SHP77 treated with DMSO at 0.1 percent for 48 hours (cell line): ENCODE measurements around the gene GABARAPL2.
"Not testable (repeated sequence)": the region's sequence is repeated elsewhere in the genome, so short reads cannot be mapped to it uniquely, and the experiment has no call there.

ENCODE experiments used
- DNase-seq: peaks from one replicate; lab custom pipeline; 2025; lab: John Stamatoyannopoulos, UW

The GABARAPL2 gene, protein sequence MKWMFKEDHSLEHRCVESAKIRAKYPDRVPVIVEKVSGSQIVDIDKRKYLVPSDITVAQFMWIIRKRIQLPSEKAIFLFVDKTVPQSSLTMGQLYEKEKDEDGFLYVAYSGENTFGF

DNA sequence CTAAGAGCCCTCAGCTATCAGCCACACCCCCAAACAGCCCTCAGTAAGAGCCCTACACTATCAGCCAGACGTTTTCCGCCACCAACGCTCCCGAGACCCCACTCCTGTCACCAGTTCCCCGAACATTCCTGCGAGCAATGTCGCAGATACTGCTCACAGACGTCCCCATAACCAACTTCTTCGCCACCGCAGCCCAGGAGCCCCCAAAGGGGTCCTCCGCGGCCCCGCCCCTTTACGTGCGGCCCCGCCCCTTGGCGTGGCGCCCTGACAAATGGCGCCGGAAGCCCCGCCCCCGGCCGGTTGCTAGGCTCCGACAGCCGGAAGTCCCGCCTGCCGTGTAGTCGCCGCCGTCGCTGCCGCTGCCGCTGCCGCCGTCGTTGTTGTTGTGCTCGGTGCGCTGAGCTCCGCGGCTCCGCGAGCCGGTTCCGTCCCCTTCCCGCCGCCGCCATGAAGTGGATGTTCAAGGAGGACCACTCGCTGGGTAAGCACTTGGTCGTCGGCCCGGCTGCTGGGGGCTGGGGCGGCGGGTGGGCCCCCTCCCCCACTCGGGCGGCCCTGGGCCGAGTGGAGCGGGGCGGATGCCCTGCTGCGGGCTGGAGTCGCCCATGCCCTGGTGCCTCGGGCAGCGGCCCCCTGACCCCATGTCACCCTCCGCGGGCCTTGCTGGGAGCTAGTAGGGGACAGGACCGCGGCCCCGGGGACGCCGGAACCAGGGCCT is at the start of gene GABARAPL2:
TSS of gene GABARAPL2 (plus strand) at position 340 of the 718 bp plus-strand sequence. CDS start at position 448, 108 bp downstream.
- DNase-seq, result peak; percentile 45

DNA sequence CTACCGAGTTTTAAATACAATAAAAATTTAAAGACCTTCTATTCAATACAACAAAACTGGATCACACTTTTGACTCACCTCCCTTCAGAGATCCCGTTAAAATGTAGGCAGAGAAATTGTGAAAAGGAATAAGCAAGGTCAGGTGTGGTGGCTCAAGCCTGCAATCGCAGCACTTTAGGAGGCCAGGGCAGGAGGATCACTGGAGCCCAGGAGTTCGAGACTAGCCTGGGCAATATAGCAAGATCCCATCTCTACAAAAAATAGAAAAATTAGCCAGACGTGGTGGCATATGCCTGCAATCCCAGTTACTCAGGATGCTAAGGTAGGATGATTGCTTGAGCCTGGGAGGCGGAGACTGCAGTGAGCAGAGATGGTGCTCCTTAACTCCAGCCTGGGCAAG is 47.0 kb upstream of the GABARAPL2 start:
- no peak for DNase-seq

DNA sequence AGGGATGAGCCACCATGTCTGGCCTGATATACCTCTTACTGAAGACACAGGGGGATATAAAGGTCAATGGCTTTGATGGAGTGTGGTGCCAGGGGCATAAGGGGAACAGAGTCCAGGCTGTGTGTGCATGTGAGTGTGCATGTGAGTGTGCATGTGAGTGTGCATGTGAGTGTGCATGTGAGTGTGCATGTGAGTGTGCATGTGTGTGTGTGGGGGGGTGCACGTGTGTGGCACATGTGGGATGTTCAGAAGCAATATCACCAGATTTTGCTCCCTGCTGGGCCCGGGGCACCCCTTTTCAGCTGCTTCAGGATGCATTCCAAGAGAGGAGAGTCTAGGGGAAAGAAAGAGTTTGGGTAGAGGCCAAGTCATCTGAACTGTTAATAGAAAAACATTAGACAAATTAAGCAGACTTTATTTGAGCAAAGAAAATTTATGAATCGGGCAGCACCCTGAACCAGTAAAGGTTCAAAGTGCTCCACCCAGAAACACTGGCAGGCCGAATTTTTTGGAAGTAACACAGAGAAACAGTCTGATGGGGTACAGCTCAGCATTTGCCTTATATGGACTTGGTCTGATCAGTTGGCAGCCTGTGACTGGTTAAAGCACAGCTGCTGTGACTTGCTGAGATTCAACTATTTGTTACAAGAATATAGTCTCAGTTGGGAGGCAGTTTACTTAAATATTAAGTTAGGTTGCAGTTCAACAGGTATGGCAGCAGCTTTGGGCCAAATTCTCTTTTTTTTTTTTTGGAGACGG is 40.0 kb upstream of the GABARAPL2 start:
- DNase-seq, result no peak

DNA sequence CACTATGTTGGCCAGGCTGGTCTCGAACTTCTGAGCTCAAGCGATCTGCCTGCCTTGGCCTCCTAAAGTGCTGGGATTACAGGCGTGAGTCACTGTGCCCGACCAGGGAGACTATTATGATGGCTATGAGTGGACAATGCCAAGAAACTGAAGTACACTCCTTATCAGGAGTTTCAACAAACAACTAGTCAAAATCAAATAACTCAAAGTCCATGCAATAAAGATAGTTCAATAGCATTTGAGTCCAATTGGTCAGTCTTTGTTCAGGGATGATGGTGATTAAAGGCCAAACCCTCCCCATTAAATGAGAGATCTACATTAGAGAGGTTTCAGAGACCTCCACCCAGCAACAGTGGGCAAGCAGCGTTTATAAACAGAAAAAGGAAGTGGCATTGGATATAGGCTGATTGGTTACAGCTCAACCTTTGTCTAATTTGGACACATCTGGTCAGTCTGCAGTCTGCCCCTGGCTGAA is 38.3 kb upstream of the GABARAPL2 start:
- DNase-seq, result no peak

DNA sequence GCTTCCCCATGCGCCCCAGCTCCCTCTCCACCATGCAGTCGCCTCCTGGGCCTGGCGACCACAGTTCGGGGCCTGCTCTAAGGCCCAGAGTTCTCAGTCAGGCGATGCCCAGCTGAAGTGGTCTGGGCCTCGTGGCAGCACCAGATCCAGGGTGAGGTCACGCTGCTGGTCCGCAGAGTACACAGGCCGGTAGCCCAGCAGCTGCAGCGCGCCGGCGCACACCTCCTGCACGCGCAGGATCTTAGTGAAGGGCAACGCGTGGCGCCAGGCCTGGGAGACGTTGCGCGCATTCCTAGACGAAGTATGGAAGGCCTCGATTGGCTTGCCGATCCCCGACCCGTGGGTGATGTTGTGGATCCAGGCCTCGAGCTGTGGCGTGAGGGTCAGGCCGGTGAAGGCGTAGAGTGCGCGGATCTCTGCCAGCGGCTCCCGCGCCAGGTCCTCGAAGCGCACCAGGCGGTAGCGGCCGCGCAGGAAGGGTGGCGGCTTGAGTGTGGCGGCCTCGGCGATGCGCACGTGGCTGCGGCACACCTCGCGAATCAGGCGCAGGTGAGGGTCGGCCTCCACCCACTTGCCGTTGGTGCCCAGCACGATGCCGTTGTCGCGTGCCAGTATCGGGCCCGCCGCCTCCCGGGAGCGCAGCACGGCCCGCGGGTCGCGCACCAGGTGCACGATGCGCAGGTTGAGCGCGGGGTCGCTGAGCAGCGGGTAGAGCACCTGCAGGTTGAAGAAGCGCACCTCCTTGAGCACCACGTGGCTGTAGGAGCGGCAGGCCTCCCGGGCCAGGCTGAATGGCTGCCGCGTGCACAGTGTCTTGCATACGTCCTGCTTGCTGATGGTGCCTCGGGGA is 36.9 kb upstream of the GABARAPL2 start:
- no peak for DNase-seq

DNA sequence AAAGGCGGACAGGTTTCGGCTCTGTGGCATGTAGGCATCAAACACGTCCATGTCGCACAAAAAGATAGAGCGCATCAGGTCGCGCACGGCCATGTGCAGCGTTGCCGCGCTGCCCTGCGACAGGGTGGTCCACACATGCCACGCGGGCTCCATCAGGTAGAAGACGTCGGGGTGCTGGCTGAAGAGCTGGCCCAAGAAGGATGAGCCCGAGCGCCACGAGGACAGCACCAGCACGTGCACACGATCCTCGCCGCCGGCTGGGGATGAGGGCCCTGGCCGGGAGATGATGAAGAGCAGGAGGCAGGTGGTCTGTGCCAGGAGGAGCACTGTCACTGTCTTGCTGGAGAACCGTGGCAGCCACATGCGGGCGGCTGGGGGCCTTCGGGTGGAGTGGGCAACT is 36.2 kb upstream of the GABARAPL2 start:
- DNase-seq, result no peak

DNA sequence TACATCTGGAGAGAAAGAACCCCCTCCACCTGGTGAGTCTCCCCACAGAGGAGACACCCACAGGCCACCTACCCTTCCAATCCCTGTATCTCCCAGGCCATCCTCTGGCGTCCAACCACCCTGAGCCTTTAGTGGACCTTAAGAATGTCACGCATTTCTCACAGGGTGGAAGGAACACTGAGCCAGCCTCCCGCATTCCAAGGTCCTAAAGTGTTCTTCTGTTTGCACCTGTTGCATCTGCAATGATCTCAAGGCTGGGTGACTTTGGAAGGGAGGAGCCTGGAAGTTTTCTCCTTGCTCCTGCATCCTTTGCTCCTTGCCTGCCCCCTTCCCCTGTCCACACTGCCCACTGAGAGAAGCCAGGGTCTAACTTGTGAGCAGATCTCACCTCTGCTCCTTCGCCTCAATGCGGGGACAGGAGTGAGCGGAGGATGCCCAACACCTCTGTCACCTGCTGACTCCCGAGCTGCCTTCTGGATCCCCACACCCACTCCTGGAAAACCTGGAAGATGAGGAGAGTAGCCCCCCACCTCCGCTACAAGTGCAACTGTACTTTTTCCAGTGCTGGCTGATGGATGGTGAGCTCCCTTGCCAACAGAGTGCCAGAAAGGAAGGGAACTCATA is 33.9 kb upstream of the GABARAPL2 start:
- DNase-seq, result no peak

DNA sequence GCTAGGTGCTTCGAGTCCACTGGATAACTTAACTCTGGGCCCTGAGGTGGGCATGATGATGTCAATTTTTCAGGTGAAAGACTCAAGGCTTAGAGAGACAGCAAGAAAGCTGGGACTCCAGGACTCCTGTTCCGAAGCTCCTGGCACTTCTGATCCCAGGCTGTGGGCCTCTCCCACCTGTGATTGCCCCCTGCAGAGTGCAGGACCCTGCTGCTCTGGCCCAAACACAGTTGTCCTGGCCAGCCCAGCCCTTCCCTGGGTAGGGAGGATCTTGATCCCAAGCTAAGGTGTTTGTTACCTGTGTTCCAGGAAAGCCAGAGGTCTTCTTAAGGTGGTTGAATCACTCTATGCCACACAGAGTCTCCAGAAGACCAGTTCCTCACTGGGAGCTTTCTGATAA is 33.4 kb upstream of the GABARAPL2 start:
- no peak for DNase-seq

DNA sequence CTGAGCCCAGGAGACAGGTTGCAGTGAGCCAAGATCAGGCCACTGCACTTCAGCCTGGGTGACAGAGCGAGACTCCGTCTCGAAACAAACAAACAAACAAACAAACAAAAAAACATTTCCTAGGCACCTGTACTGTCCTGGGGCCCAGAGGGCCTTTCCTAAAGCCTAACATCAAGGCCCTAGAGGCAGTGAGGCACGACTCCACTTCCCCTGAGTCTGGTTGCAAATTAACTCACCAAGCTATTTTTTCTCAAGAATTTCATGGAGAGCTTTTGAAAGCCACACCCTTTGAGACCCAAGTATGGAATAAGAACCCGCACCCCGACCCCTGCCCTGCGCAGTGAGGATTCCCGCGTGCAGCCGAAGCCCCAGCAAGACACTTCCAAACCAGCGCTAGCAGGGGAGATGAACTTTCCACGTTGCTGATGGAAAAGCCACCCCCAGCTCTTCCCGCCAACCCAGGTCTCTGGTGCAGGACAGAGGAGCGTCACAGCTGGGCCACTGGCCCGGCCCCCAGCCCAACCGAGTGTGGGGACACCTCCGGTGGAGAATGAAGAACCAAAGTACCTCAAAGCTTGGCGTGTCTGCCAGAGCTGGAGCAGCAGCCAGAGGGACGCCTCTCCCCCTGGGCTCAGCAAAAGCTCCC is 31.5 kb upstream of the GABARAPL2 start:
- no peak for DNase-seq

DNA sequence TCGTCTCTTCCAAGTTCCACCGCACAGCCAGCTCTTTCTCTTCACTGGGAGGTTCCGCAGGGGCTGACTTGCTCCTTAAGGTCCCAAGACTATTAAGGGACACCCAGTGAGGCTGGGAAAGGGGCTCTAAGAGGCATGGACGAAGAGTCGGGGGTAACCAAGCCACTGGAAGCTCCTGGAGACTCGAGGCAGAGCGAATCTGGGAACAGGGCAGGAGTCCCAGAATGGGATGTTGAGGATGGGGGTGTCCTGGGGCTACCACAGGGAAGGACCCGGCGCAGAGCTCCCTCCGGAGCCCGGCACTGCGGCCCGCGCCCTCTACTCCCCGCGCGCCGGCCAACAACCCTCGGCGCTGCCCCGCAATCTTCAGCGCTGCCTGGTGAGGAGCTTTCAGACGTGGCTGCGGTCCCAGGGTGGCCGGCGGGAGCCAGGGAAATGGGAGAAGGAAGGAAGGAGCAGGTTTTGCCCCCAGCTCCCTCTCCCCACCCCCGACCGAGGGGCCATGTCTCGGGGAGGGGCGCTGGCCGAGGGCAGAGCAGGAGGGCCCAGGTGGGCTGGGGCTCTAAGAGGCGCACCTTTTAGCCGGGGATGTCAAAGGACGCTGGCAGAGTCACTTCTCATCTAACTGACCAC is 30.9 kb upstream of the GABARAPL2 start:
- no peak for DNase-seq

DNA sequence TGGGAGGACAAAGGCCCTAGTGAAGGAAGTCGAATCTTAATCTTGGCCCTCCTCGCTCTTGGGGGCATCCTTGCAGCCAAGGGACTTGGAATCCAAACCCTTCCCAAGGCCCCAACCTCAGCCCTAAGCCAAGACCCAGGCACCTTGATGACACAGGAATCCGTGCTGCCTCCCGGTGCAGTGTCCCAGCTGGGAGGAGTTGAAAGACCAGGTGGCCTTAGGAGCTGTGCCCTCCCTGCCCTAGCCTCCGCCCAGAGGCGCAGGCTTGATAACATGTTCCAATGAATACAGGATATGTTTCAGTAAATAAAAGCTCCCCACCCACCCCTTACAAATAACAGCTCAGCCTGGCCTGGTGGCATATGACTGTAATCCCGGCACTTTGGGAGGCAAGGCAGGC is 30.3 kb upstream of the GABARAPL2 start, which contains the start of gene CHST5:
TSS of gene CHST5 (minus strand) at position 208 of the 400 bp plus-strand sequence. CDS start 5,724 bp downstream, outside the sequence.
- no peak for DNase-seq

DNA sequence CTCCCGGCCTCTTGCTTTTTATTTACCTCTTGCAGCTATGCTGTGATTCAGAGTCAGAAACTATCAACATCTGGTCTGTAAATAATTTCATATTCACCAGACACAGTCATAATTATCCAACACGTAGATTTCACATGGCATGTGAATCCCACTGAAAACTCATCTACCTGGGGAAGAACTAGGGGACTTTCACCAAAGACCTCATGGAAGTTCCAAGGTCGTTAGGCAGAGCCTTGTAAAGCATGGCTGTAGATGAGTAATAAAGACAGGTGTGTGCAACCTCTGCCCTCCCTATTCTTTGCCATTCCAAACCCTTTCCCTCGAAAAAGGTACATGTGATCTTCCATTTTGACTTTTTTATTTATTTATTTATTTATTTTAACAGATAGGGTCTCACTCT is 28.4 kb upstream of the GABARAPL2 start:
- no peak for DNase-seq

DNA sequence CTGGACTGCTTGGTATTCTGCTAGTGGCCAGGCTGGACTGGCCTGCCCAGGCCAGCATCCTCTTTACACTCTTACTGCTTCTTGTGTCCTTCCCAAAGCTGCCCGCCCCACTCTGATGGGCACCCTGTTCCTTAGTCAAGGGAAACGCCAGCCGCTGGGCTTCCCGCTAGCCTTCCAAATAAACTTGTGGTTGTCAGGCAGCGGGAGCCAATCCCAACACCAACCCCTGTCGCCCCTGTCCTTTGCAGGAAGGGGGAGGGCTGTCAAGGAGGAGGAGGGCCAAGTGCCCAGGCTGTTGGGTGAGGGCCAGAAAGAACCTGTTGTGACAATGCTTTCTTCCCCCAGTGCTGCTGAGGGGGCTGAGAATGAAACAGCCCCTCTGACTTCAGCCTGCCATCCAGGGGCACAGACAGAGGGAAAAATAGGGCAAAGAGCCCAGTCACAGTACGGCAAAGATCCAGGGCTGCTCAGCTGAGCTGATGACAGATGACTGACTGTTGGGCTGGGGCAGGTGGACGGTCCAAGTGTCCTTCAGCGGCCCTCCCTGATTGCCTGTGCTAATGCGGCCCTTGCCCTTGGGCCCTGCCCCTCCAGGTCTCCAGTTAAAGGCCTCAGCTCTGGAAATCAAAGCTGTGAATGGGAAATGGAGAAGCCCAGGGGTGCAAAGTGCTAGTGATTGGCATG is 27.2 kb upstream of the GABARAPL2 start:
- DNase-seq, result not testable (repeated sequence)

DNA sequence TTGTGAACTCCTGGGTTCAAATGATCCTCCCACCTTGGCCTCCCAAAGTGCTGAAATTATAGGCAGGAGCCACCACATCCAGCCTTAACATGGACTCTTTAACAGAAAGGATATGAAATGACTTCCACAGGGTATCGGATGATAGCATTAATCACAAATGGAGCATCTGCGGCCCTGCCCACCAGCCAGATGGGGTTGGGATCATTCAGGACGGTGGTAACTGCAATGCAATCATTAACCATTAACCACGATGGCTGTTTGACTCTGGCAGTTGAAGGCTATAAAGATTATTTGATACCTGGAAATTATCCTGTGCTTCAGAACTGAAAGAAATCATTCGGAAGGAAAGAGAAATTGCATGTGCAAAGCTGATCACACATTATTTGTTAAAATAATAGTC is 24.9 kb upstream of the GABARAPL2 start:
- no peak for DNase-seq

DNA sequence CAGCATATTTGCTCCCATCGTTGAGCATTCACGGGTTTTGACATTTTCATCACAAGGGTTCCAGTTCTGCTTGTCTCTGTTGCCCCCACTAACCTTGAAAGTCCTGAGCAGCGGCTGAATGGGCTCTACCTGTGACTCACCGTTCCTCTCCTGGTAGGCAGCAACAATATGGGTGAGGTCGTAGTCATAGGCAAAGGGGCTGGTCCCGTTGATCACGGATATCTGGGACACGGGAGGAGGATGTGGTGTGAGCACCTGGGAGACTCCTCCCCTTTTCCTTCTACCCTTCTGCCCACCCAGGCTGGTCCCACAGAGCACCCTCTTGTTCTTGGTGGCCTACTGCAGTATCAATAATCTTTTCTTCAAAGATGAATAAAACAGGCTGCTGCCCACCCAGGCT is 23.7 kb upstream of the GABARAPL2 start:
- not testable (repeated sequence) for DNase-seq

DNA sequence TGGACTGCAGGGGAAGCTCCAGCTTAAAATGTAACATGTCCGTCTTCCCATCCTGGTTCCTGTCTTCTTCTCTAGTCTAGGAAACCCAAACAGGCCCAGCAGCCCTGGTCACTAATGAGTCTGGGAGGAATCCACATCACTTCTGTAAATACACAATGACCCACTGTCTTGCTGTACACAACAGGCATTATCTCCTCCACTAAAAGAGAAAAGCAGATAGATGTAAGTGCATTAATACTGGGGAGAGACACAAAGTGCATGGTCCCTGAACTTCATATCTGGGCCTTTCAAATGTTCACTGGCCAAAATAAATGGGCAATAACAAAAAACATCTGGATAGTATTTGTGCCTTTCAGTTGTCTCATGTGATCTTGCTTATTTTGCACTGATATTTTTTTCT is 20.3 kb upstream of the GABARAPL2 start:
- not testable (repeated sequence) for DNase-seq

DNA sequence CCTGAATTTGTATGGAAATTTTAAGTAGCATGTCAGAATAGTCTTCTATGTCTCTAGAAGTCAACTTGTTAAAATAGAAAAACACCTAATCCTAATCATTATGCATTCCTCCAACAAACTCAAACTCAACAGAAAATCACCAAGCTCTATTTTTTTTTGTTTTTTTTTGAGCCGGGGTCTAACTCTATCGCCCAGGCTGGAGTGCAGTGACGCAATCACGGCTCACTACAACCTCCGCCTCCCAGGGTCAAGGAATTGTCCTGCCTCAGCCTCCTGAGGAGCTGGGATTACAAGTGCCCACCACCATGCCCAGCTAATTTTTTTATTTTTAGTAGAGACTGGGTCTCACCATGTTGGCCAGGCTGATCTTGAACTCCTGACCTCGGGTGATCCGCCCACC is 19.9 kb upstream of the GABARAPL2 start:
- DNase-seq, result no peak

DNA sequence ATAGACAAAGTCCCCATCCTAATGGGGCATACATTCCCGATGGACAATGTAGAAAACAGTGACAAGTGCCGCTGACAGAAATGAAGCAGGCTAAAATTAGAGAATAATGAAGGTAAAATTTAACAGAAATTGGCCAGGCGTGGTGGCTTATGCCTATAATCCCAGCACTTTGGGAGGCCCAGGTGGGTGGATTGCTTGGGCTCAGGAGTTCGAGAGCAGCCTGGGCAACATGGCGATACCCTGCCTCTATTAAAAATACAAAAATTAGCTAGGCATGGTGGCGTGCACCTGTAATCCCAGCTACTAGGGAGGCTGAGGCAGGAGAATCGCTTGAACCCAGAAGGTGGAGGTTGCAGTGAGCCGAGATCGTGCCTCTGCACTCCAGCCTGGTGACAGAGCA is 17.7 kb upstream of the GABARAPL2 start:
- not testable (repeated sequence) for DNase-seq

DNA sequence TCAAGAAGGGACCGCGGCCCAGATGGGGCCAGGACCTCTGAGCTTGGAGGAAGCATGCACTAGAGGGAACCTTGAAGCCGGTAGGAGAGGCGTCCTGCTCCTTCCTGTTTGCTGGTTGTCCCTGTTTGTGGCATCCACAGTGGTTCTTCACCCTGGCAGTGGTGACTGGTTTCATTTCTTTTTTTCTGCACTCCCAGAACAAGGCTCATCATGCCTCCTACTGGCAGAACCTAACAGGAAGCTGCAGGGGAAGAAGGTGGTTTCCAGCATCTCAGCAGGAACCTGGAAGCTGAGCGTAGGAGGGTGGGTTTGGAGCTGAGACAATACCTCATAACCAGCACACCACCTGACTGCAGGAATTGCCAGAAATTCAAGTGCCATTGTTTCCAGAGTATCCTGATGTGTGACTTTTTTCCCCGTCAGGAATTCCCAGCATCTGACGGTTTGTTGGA is 15.9 kb upstream of the GABARAPL2 start:
- peak; percentile 4 for DNase-seq

DNA sequence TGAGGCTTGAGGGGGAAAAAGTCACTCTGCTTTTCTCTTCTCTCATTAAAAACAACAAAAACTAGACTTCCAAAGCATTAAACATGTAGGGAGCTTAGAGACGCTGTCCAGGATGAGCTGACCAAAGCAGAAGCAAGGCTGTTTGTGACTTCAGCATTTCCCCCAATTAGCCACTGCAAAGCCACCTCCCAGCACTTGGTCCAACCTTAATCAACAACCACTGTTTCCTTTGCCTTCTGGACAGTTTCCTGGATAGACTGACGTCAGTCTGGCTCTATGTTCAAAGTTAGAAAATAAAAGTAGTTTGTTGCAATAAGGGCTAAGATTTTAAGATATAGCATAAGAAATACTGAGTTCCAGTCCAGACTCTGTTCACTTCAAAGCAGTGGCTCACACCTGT is 13.2 kb upstream of the GABARAPL2 start:
- no peak for DNase-seq
